ENCODE results near the gene DCLK1.

Gene DCLK1

GRCh38 chr13:35817642-35818607 lies 313.3 kb downstream of the DCLK1 start:
- DNase-seq: no peak

DNA sequence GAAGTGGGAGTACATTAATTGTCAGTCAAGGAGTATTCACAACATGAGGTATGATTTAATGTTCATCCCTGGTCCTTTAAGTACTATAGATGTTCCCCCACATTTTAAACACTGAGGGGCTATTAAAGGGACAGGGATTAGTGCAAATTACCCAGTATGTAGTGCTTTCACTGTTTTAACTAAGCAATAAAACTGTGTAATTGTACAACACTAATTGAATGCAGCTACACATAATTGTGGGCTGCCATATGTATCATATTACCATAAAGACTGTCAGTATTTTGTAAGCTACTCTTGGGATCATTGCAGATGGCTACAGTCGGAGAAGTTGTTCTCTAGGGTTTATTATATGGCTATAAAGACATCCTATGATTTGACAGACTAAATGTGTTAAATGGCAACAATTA lies 316.6 kb downstream of the DCLK1 start:
- no peak for DNase-seq

GRCh38 chr13:35812736-35813135 lies 318.4 kb downstream of the DCLK1 start:
- no peak for DNase-seq

DNA sequence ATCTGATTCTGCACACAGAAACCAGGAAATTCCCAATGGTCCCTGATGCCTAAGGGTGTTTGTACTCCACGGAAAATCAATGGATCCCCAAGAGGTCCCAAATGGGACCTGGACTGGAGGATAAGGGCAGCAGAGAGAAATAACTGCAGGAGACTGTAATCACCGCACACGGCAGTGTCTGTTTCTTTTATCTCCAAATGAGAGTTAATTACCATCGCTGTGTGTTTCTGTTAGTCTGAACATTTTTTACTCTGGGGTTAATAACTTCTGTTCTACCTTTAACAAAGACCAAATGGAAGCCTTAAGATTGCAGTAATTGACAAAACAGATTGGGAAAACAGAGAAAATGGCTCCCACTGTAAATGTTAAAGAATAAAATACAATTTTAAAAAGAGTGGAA lies 320.9 kb downstream of the DCLK1 start:
- DNase-seq: no peak

- DNase-seq: no peak
These were observed 322.3 kb downstream of the DCLK1 start for GRCh38 chr13:35808846-35809245.

DNA sequence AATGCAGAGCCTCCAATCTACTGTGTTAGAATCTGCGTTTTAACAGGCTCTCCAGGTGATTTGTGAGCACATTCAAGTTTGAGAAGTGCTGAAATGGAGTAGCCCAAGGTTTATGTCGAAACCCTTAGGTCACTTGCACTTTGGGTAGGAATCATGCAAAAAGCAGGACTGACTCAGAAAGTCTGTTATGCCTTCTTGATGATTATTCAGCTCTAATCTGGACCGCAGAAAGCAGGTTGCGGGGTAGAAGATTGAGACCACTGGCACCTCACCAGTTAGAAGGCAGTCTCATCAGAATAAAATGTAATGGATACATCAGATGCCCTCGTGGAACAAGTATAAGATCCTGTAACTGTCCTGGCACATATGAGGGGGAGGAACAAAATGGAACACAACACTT lies 326.3 kb downstream of the DCLK1 start:
- no peak for DNase-seq

DNA sequence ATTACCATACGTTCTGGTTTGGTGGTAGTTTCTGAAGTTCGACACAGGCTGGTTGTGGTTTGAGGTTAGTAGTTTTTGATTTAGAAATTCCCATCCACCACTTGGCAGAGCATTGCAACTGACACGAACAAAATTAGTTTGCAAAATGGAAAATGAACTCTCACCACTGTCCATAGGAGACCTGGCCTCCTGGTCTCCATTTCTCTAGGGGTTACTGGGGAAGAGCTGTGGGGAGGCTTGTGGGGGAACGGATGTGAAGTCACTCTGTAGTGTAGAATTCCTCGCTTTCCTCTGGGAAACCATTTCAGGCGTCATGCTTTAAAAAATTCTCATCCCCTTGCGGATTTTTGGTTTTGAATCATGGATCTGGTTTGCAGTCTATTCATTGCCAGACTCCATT lies 333.2 kb downstream of the DCLK1 start:
- DNase-seq: no peak

DNA sequence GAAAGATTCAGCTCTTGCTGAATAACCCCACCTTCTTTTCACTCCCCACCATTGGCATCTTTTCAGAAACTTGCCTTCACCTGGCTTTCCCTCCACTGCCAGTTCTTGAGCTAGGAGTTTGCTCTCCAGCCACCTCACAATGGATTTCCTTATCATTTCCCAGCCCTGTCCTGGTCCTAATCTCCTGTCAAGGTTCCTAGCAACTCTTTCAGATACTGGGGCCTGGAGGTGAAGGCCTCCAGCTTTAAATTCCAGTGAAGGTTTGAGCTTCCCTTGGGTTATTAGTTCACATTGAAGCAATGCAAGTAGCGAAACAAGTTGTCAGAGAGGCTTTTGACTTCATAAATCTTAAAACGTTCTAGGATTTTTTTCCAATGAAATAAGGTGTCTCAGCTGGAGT lies 333.9 kb downstream of the DCLK1 start:
- no peak for DNase-seq

- no peak for DNase-seq
These were observed 334.6 kb downstream of the DCLK1 start for GRCh38 chr13:35796623-35797022.

DNA sequence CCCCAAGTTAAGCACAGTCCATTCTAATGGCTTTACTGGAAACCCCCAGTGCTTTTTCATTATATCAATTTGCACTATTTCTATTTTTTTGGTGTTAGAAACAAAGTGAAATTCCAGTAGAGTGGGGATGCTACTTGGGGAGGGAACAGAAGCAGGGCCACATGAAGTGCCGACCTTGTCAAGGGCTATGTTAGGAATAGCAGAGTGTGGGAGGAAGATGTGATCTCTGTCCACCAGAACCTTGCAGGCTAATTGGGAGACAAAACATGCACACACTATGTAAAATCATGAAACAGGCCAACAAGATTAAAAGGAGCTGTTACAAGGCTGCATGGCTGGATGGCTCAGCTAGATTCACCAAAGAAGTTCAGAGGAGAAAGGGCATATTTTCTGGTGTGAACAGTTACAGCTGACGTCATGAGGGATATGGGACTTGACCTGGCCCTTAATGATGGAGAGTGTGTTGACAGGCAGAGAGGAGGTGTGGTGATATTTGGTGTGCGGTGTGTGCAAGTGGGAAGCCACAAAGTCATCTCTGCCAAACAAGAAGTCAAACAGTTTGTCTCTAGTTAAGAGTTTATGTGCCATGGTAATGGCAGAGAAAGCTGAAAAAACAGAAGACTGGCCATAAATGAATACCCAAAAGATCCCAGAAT lies 336.3 kb downstream of the DCLK1 start:
- no peak for DNase-seq

DNA sequence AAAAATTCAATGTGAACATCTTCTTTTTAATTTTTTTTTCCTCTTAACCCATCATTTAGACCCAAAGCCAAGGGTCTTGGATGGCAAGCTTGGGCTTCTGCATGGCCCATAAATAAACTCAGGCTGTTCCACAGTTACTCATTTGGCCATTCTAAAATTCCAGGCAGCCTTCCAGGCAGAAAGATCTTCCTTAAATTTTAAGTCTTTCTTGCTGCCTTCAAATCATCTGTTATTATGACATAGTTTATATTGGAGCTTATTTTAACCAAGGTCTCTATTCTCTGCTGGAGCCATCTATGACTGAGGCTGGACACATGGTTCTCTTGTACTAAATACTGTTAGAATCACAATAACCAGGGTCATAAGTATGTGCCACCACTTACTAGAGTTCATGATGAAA lies 337.4 kb downstream of the DCLK1 start:
- DNase-seq: no peak

GRCh38 chr13:35792911-35793310 lies 338.3 kb downstream of the DCLK1 start:
- DNase-seq: no peak

DNA sequence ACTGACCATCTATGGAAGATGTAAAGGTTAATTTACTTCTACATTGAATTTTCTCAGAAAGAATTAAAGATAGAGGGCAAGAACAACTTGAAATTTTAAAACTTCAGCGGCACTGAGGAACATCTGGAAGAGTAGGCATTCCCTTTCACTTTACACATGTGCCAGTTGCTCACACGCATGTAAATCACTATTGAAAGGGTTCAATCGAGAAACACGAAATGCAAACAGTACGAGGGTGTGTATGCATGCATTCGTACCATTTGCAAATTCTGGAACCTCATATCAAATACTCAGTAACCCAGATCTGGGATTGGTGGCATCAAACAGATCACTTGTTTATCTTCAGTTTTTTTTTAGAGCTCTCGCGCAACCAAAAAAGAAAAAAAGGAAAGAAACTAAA lies 339.2 kb downstream of the DCLK1 start:
- DNase-seq: no peak

- DNase-seq: no peak
These were observed 339.9 kb downstream of the DCLK1 start for GRCh38 chr13:35791184-35791851.

GRCh38 chr13:35789335-35790165 lies 341.6 kb downstream of the DCLK1 start:
- no peak for DNase-seq

DNA sequence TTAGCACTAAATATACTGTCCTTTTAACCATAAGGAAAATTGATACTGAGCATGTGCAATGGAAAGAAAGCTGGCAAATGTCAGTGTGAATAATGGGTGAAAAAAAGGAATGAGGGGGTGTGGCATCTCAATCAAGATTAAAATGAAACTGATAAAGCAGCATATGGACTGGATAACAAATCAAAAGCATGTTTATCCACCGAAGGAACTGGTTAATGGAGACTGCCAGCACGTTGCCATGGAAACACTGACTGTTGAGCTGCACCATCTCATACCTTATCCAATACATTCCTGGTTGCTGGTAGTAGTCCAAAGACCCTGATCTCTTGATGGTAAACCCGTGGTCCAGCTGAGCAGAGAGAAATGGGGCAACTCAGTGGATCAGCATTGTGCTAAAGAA lies 343.2 kb downstream of the DCLK1 start:
- no peak for DNase-seq

- no peak for DNase-seq
These were observed 345.4 kb downstream of the DCLK1 start for GRCh38 chr13:35785576-35786303.

DNA sequence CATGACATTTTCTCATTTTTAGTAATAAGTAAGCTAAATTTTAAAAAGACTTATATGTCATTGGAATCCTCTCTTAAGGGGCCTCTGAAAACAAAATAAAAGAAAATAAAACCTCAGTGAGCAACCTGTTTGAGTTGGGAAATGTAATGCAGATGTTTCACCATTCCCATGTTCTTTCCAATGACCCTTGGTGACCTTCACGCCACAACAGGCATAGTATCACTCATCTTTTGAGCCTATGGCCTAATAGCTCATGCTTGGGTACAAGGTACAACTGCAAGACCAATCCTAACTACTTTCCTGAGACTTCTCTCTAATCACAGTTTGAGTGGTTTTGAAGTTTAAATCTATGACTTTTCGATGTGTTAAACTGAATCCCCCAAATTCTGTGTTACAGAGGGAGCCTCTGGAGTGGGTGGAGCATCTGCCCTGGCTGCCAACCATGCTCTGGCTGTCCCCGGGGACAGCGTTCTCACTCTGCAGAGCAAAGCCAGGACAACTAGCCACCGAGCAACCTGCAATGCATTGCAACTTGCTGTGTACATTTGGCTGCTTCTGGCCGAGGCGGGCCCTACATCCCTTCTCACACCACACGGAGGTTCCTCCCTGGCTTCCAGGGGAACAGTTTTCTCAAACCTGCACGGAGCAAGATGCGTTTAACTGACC lies 346.8 kb downstream of the DCLK1 start:
- no peak for DNase-seq

GRCh38 chr13:35782793-35783192 lies 348.4 kb downstream of the DCLK1 start:
- no peak for DNase-seq

DNA sequence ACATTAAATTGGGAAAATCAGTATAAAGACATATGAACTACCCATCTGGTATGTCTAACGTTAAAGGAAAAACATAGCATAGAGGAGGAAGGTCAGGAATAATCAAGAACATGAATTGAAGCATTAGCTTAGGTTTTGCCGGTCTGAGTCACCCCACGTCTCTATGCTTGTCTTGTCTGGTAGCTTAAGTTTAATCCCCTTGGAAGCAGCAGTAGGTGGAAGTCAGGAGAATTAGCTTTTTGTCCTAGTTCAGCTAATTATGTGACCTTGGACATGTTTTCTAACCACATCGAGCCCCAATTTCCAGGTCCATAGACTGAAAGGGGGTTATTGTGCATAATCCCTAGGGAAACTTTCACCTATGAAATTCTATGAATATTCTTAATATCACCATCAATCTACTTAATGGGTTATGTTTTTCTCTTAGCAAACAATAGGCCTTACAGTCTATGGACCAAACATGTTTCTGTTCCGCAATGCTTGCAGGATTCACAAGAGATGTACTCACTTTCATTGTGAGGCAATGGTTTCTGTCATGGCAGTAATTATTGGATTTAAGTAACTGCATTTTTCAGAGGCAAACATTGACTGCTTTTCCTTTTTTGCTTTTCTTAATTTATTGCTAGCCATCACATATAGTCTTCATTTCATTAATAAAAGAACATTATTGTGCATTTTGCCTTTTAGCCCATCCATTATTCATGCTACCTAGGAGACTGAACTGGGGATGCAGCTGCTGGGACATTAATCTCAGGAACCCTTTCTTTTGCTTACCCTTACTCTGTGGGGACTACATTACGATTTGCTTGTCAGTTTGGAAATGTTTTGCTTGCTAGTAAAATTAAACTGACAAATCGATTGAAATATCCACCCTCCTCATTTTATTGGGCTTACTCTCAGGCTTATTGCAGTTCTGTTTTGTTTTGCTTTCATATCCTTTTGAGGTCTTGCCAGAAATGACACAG lies 349.9 kb downstream of the DCLK1 start:
- no peak for DNase-seq
